Measurements from ENCODE around the gene HOMER1.

The HOMER1 gene

DNA sequence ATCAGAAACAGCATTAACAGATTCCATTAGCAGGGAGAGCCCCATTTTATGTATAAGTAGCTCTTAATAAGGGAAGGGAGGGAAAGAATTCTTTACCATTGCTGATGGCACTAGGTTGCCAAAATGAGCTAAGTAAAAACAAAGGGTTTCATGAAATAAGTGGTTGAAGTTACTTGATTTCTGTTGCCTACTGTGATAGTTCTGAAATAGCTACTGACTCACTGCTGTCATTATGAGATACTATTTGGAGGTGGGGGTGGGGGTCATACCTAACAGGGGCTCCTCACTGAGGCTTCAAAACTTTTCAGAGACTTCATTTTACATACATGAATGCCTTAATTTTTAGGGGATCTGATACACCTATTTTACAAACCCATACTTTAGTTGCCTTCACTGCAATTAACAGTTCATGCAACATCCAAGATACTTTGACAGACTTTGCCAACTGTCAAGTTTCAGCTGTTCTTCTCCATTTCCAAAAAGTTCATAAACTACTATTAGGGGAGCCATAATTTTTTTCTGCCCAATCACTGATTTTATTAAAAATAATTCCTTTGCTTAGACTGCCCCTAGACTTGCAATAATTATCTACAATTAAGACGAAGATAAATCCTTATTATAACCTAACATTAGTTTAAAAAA, 4.6 kb downstream of the HOMER1 start:
- H3K9me3 Mint-ChIP-seq = no peaks in the 10 kb centered on the region
- no peaks in the 10 kb centered on the region for H3K36me3 Mint-ChIP-seq
- H3K4me3 Mint-ChIP-seq = no peak overlapping the region
- ATAC-seq = no peak
- peaks cover 20% of the 10 kb centered on the region for H3K4me1 Mint-ChIP-seq
- H3K27me3 Mint-ChIP-seq = no peaks in the 10 kb centered on the region
- H3K27ac Mint-ChIP-seq = no peak overlapping the region

DNA sequence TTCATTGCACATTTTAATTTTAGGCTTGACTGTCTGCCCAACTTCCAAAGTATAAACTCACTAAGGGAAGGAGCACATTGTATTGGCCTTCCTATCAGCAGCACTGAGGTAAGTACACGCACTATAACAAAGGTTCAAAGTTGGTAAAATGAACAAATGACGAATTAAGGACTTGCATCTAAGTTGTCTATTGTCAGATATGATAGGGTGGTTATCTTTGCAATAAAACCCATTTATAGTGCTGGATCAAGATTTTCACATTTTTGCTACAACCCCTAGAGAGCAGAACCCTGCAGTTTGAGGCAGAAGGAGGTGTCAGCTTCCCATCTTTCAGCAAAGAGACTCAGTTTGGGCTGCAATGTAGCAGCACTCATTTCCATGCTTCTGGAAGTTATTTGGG, 5.1 kb downstream of the HOMER1 start:
- Mint-ChIP-seq H3K36me3 (no peaks in the 10 kb centered on the region), H3K27ac (no peak overlapping the region), H3K4me3 (no peak overlapping the region), H3K27me3 (no peaks in the 10 kb centered on the region), H3K4me1 (peaks cover 20% of the 10 kb centered on the region), H3K9me3 (no peaks in the 10 kb centered on the region)
- ATAC-seq = no peak

DNA sequence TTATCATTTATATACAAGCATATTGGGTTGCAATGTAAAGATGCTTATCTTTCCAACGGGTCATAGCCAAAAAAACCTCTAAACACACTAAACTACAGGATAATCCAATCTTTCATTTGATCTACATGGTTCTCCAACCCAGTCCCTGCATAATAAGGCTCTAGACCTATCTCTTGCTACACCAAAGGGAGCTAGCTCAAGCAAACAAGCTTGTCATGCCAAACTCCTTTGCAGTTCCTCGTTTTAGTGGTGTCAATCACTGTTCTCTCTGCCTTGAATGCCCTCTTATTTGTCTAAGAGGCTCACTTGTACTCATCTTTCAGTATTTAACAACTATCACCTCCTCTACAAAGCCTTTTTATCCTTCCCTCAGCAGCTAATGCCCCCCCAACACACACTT, 5.6 kb downstream of the HOMER1 start:
- H3K27me3 Mint-ChIP-seq = no peaks in the 10 kb centered on the region
- peaks cover 20% of the 10 kb centered on the region for H3K4me1 Mint-ChIP-seq
- H3K27ac Mint-ChIP-seq = no peak overlapping the region
- ATAC-seq = no peak
- H3K9me3 Mint-ChIP-seq = no peaks in the 10 kb centered on the region
- H3K36me3 Mint-ChIP-seq = no peaks in the 10 kb centered on the region
- H3K4me3 Mint-ChIP-seq = no peak overlapping the region

DNA sequence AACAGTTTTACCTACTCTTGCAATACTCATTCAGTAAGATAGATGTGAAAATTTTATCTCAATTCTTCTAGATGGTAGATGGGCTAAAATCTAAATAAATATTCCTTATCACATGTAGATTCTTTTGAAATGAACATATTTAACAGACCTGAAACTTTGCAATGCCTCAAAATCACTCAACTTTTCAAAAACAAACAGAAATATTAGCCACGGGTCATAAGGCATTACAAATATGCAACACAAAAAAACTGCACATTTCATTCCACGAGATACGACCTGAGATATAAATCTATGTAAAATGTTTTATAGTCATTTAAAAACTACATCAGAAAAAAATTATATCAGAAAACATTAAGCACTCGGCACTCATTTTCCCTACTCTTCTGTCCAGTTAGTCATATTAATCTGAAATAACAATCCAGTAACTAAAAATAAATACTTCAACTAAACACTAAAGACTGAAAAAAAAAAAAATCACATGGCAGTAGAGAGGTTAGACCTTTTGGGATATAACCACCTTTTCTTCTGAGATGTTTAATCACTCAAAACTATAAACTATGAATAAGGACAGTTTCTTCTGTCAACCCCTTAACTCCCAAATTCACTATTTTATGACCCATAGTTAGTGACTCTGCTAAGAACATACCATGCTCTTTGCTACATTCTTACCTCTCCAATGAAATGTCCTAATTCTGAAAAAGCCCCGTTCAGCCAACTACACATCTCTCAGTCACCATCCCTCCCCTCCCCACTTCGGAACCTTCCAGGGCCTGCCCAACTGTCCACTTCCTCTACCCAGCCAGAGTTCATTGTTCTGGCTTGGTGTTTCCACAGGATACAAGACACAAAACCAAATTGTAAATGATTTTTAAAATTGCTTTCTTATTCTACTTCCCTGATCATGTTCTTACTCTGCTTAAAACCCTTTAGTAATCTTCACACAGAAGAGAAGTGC, 6.4 kb downstream of the HOMER1 start:
- H3K27ac Mint-ChIP-seq = no peak overlapping the region
- no peak overlapping the region for H3K4me3 Mint-ChIP-seq
- H3K36me3 Mint-ChIP-seq = no peaks in the 10 kb centered on the region
- no peaks in the 10 kb centered on the region for H3K27me3 Mint-ChIP-seq
- no peak for ATAC-seq
- no peaks in the 10 kb centered on the region for H3K9me3 Mint-ChIP-seq
- peaks cover 13% of the 10 kb centered on the region for H3K4me1 Mint-ChIP-seq

DNA sequence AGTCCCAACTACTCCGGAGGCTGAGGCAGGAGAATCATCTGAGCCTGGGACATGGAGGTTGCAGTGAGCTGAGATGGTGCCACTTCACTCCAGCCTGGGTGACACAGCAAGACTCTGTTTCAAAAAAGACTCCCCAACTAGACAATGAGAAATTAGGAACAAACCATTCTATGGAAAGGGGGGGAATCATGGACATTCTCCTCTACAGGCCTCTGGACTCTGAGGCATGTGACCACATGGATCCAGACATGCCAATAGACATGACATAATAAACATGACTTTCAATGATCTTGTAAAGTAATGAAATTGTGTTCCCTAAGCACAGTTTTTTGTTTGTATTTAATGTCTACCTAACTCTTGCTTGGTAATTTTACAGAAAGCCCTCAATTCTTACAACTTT, 8.8 kb downstream of the HOMER1 start:
- ATAC-seq = no peak
- Mint-ChIP-seq H3K4me3 (no peak overlapping the region), H3K9me3 (no peaks in the 10 kb centered on the region), H3K27ac (no peak overlapping the region), H3K36me3 (no peaks in the 10 kb centered on the region), H3K4me1 (no peaks in the 10 kb centered on the region), H3K27me3 (no peaks in the 10 kb centered on the region)

DNA sequence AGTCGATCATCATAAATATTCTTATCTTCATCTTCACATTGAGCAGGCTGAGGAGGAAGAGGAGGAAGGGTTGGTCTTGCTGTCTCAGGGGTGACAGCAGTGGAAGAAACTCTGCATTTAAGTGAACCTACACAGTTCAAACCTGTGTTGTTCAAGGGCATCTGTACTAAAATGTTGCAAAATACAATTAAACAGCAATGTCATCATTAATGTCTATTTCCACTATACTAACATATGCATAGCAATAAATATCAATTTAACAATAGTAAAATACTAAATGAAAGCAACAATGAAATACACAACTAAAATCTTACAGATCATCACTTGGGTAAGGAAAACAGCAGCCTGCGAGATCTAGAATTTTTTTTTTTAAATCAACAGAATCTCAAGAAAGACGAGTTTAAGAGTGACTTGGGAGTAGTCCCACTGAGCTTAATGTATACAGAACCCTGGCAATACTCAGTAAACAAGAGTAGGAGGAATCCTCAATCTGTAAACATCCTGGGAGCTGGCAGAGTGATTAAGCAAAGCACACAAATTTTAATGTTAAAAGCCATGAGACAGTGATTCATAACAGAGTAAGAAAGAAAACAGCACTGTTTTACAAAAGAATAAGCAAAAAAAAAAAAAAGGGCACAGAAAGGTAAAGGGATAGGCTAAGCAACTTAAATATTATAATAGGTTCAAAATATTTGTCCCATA, 10.0 kb downstream of the HOMER1 start:
- no peak for ATAC-seq
- Mint-ChIP-seq H3K4me3 (no peak overlapping the region), H3K27me3 (no peaks in the 10 kb centered on the region), H3K27ac (no peak overlapping the region), H3K4me1 (no peaks in the 10 kb centered on the region), H3K9me3 (no peaks in the 10 kb centered on the region), H3K36me3 (no peaks in the 10 kb centered on the region)

DNA sequence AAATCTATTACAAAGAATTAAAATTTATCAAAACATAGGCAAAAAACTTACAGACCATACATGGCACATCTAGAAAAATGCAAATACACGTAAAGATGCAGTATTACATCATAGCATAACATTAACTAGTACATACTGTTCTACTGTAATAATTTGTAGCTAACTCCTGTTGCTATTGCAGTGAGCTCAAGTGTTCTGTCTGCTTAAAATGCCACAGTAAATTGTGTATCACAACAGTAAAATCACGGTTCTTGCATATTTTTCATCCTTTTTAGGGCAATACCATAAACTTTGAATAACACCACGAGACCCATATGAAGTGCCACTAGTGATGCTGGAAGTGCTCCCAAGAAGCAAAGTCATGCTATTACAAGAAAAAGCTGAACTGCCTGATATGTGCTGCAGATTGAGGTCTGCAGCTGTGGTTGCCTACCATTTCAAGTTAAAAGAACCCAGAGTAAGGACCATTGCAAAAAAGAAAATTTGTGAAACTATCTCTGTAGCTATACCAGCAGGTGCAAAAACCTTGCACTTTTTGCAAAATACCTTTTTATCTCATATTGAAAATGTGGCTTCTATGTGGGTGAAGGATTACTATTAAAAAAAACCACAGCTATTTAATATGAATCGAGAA, 14.2 kb downstream of the HOMER1 start:
- no peak overlapping the region for H3K27ac Mint-ChIP-seq
- H3K9me3 Mint-ChIP-seq = no peaks in the 10 kb centered on the region
- no peak overlapping the region for H3K4me3 Mint-ChIP-seq
- no peaks in the 10 kb centered on the region for H3K27me3 Mint-ChIP-seq
- no peaks in the 10 kb centered on the region for H3K4me1 Mint-ChIP-seq
- no peak for ATAC-seq
- no peaks in the 10 kb centered on the region for H3K36me3 Mint-ChIP-seq

DNA sequence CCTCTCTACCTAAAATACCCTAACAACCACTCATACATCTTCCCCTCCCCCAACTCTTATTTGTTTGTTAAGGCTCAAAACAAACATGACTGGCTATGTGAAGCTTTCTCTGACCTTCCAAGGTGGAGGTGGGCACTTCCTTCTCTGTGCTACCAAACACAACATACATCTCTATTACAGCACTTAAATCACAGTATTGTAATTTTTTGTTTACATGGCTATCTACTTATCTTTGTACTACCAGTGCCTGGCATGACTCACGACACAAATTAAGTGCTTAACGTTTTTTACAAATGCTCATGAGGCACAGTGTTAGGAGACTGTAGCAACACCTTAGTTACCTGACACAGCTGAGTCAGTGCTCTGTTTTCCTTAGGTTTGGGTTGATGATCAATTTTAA, 18.6 kb downstream of the HOMER1 start:
- Mint-ChIP-seq H3K4me3 (no peak overlapping the region), H3K36me3 (no peaks in the 10 kb centered on the region), H3K27ac (no peak overlapping the region), H3K27me3 (no peaks in the 10 kb centered on the region), H3K9me3 (no peaks in the 10 kb centered on the region), H3K4me1 (no peaks in the 10 kb centered on the region)
- ATAC-seq = no peak

DNA sequence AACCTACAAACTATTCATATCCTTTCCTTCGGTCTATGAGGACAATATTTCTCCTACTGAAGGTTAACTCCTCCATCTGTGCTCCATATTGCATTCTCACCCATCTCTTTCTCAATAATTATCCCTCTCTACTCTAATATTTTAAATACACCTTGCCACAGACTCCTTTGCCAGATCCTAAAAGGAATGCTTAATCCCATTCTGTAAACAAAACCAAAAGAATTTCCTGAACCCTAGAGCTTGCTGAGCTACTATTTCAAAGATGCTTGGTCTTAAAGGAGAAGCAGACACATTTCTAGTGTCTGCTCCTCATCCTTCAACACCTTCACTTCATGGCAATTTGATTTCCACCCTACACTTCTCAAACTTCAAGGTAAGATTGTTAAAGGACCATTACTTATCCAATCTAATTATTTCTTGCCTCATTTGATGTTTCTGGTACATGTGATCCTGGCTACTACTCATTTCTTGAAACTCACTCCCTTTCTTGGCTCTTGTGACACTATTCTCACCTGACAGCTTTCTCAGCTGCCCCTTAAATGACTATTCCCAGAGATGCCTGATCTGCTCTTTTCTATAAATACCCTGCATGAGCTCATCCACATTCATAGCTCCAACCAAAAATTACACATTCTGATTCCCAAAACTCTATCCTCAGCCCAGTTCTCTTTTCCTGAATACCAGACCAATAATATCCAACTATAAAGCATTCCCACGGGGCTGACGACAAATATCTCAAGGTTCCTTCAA, 20.2 kb downstream of the HOMER1 start:
- Mint-ChIP-seq H3K27me3 (no peaks in the 10 kb centered on the region), H3K4me1 (no peaks in the 10 kb centered on the region), H3K9me3 (no peaks in the 10 kb centered on the region), H3K27ac (no peak overlapping the region), H3K4me3 (no peak overlapping the region), H3K36me3 (no peaks in the 10 kb centered on the region)
- ATAC-seq = no peak

DNA sequence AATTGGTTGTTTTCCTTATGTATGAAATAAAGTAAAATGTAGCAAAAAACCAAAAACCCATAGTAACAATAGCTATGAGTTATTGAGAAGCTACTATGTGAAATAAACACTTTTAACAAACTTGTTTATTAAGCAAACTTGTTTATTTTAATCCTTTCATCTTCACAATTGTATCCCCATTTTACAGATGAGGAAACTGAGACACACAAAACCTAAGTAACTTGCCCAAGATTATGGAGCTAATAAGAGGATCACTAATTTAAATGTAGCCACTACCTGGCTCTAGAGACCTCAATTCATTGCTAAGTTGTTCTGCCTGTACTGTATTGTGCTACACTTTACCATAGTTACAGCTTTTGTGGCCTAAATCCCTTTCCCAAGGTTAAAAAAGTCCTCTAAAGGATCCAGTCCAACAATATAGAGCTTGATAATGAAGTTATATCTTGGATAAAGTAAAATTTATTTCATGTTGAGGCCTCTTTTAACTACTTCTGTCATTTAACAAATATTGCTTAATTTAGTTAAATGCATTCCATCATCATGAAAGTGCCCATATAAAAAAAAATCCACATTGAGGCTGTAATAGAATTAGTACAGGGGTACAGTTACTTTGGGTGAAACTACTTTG, 22.1 kb downstream of the HOMER1 start:
- Mint-ChIP-seq H3K36me3 (no peaks in the 10 kb centered on the region), H3K4me3 (no peak overlapping the region), H3K27ac (no peak overlapping the region), H3K9me3 (no peaks in the 10 kb centered on the region), H3K27me3 (no peaks in the 10 kb centered on the region), H3K4me1 (no peaks in the 10 kb centered on the region)
- no peak for ATAC-seq

DNA sequence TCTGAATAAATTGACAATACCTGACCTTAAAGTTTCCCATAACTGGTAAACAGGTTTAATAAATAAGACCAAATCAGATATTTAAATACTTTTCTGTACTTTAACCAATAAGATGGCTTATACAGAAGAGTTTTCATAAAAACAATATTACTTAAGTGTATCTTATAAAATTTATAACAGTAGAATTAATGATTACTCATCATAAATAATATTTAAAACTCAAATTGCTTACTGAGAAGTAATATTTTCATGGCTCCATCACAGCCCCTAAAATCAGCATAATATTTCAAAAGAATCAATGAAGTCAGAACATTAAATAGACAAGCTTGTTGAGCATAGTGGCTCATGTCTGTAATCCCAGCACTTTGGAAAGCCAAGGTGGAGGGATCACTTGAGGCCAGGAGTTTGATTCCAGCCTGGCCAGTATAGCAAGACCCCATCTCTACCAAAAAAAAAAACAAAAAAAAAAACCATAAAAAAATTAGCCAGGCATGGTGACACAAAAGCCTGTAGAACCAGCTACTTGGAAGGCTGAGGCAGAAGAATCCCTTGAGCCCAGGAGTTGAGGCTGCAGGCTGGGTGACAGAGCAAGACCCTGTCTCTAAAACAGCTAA, 23.5 kb downstream of the HOMER1 start:
- H3K9me3 Mint-ChIP-seq = no peaks in the 10 kb centered on the region
- no peak overlapping the region for H3K27ac Mint-ChIP-seq
- H3K4me3 Mint-ChIP-seq = no peak overlapping the region
- no peaks in the 10 kb centered on the region for H3K36me3 Mint-ChIP-seq
- no peaks in the 10 kb centered on the region for H3K4me1 Mint-ChIP-seq
- ATAC-seq = no peak
- no peaks in the 10 kb centered on the region for H3K27me3 Mint-ChIP-seq

DNA sequence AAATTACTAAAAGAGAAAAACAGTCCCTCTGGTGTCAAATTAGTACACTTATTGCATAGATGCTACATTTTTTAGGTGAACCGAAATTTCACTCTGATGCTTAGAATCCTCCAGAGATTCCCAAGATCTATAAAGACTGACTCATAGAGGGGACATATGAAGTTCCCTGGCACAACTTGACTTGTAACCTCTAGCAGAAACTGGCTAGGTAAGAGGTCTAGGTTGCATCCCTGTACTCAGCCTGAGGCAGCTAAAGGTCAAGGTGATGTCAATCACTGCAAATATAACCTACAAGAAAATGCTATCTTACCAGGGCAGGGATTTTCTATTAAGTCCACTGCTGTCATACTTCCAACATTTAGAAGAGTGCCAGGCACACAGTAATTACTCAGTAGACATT, 24.2 kb downstream of the HOMER1 start:
- no peak for ATAC-seq

DNA sequence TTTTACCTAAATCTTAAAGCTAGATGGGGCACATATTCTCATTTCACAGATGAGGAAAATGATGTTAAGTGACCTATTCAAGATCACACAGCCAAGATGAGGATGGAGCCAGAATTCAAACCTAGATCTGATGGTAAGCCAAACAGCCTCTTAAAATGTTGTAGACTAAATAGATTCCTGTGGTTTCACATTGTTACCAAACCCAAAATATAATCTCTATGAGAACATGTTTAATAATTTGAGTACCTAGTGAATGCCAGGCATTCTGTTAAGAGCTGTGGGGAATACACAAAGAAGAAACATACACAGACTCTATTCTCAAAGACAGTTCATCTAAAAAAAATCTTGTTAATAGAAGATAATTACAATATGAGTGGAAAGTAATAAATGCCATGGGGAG, 25.2 kb downstream of the HOMER1 start:
- Mint-ChIP-seq H3K9me3 (peaks cover 3% of the 10 kb centered on the region), H3K27me3 (no peaks in the 10 kb centered on the region), H3K4me3 (no peak overlapping the region), H3K27ac (no peak overlapping the region), H3K36me3 (peaks cover 5% of the 10 kb centered on the region), H3K4me1 (no peaks in the 10 kb centered on the region)
- no peak for ATAC-seq

More for the DNA sequence above, 24.2 kb downstream of the HOMER1 start:
- no peaks in the 10 kb centered on the region for H3K9me3 Mint-ChIP-seq
- no peaks in the 10 kb centered on the region for H3K27me3 Mint-ChIP-seq
- H3K4me1 Mint-ChIP-seq = no peaks in the 10 kb centered on the region
- H3K27ac Mint-ChIP-seq = no peak overlapping the region
- H3K36me3 Mint-ChIP-seq = no peaks in the 10 kb centered on the region
- no peak overlapping the region for H3K4me3 Mint-ChIP-seq

DNA sequence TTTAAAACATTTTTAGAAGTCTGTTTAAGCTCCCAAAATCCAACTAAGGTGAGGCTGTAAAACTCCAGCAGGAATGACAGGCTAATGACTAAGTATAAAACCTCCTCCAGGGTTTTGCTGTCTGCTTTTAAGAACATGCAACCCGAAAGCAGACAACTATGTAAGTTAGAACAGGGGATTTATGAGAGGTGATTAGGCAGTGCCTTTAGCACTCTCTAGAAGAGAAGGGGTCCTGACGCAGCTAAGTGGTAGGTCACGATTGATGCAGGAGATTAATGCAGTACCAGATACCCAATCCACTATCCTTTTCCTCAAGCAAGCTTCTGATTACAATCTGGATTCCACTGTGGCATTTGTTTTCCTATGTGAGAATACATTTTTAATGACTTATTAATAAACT, 25.9 kb downstream of the HOMER1 start:
- H3K27ac Mint-ChIP-seq = no peak overlapping the region
- H3K36me3 Mint-ChIP-seq = peaks cover 9% of the 10 kb centered on the region
- ATAC-seq = no peak
- H3K9me3 Mint-ChIP-seq = peaks cover 3% of the 10 kb centered on the region
- H3K4me1 Mint-ChIP-seq = no peaks in the 10 kb centered on the region
- H3K27me3 Mint-ChIP-seq = no peaks in the 10 kb centered on the region
- no peak overlapping the region for H3K4me3 Mint-ChIP-seq
